ENCODE data around the gene TTC27.
"Not testable (repeated sequence)": the region's sequence is repeated elsewhere in the genome, so short reads cannot be mapped to it uniquely, and the experiment has no call there.

Gene TTC27

GRCh38 chr2:32721376-32721775, 93.5 kb downstream of the TTC27 start:
- no peak for DNase-seq

GRCh38 chr2:32723467-32724079, 95.7 kb downstream of the TTC27 start:
- DNase-seq, result no peak

- DNase-seq, result not testable (repeated sequence)
Observed at GRCh38 chr2:32726678-32727077, 98.8 kb downstream of the TTC27 start.

- DNase-seq, result no peak
Observed at GRCh38 chr2:32727157-32727556, 99.3 kb downstream of the TTC27 start.

GRCh38 chr2:32730958-32731357, 103.1 kb downstream of the TTC27 start:
- not testable (repeated sequence) for DNase-seq

GRCh38 chr2:32732120-32732519, 104.3 kb downstream of the TTC27 start:
- no peak for DNase-seq

- no peak for DNase-seq
Observed at GRCh38 chr2:32732912-32733472, 105.1 kb downstream of the TTC27 start.

- DNase-seq, result no peak
Observed at GRCh38 chr2:32735348-32735747, 107.5 kb downstream of the TTC27 start.

GRCh38 chr2:32738939-32739338, 111.1 kb downstream of the TTC27 start:
- DNase-seq, result no peak

GRCh38 chr2:32739664-32740063, 111.8 kb downstream of the TTC27 start:
- no peak for DNase-seq

- DNase-seq, result no peak
Observed at GRCh38 chr2:32741575-32741974, 113.7 kb downstream of the TTC27 start.

GRCh38 chr2:32742376-32742775, 114.5 kb downstream of the TTC27 start:
- DNase-seq, result no peak

GRCh38 chr2:32743480-32744236, 115.8 kb downstream of the TTC27 start:
- no peak for DNase-seq

GRCh38 chr2:32745191-32745590, 117.3 kb downstream of the TTC27 start:
- peak; percentile 44 for DNase-seq

- DNase-seq, result no peak
Observed at GRCh38 chr2:32745675-32746074, 117.8 kb downstream of the TTC27 start.

- no peak for DNase-seq
Observed at GRCh38 chr2:32746669-32747068, 118.8 kb downstream of the TTC27 start.

GRCh38 chr2:32748158-32748557, 120.3 kb downstream of the TTC27 start:
- no peak for DNase-seq

GRCh38 chr2:32750880-32751279, 123.0 kb downstream of the TTC27 start:
- no peak for DNase-seq

- DNase-seq, result no peak
Observed at GRCh38 chr2:32752205-32752604, 124.4 kb downstream of the TTC27 start.

- no peak for DNase-seq
Observed at GRCh38 chr2:32752952-32753351, 125.1 kb downstream of the TTC27 start.

GRCh38 chr2:32754676-32755075, 126.8 kb downstream of the TTC27 start:
- DNase-seq, result not testable (repeated sequence)

- DNase-seq, result no peak
Observed at GRCh38 chr2:32755666-32756065, 127.8 kb downstream of the TTC27 start.

- peak; percentile 13 for DNase-seq
Observed at GRCh38 chr2:32756074-32756727, 128.4 kb downstream of the TTC27 start.

- no peak for DNase-seq
Observed at GRCh38 chr2:32758232-32758631, 130.4 kb downstream of the TTC27 start.
